ENCODE data around the gene ANKS6. TPM values are rescaled to one million over a fixed set of nuclear protein-coding genes. Genes with fewer than 3 reads are reported as not detected.

Gene ANKS6
- total RNA-seq, 1 donor from 2014 or later, result 17.2 TPM

DNA sequence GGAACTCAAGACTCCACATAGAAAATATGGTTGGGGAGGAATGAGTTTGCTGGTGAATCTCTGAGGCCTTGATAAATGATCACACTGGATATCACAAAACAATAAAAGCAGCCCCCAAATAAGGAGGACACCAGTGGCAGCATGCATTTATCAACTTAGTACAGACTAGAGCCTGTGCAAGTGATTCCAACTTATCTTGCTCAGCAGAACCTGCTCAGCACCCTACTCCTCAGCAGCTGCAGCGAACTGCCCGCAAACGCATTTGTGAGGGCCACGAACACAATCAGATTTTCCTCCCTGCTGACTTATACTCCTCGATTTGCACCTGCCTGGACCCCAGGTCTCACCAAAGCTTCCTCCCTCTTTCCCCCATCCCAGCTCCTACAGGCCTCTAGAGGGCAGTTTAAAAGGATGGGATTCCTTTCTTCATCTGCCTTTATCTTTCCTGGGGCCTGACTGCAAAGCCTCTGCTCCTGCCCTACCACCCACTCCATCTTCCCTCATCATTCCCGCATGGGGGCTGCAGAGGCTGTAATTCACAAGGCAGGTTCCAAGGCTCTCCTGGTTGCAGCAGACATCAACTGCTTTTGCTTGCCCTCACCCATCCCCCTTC is 41.2 kb downstream of the ANKS6 start:
- DNase-seq (ENCODE audit: low spot score), result no peak
- Mint-ChIP-seq H3K27ac (ENCODE audit: unreplicated experiment) (no peak overlapping the region), H3K27me3 (ENCODE audit: unreplicated experiment) (no peaks in the 10 kb centered on the region), H3K4me1 (ENCODE audit: unreplicated experiment) (no peaks in the 10 kb centered on the region), H3K9me3 (ENCODE audit: unreplicated experiment) (no peaks in the 10 kb centered on the region), H3K36me3 (ENCODE audit: low read depth, unreplicated experiment) (peaks cover 6% of the 10 kb centered on the region), H3K4me3 (ENCODE audit: unreplicated experiment) (no peak overlapping the region)
- TF ChIP-seq, protein P1, sequence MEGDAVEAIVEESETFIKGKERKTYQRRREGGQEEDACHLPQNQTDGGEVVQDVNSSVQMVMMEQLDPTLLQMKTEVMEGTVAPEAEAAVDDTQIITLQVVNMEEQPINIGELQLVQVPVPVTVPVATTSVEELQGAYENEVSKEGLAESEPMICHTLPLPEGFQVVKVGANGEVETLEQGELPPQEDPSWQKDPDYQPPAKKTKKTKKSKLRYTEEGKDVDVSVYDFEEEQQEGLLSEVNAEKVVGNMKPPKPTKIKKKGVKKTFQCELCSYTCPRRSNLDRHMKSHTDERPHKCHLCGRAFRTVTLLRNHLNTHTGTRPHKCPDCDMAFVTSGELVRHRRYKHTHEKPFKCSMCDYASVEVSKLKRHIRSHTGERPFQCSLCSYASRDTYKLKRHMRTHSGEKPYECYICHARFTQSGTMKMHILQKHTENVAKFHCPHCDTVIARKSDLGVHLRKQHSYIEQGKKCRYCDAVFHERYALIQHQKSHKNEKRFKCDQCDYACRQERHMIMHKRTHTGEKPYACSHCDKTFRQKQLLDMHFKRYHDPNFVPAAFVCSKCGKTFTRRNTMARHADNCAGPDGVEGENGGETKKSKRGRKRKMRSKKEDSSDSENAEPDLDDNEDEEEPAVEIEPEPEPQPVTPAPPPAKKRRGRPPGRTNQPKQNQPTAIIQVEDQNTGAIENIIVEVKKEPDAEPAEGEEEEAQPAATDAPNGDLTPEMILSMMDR (IDR thresholded peaks at IDR 0.05; ENCODE audit: unreplicated experiment), result no peak

DNA sequence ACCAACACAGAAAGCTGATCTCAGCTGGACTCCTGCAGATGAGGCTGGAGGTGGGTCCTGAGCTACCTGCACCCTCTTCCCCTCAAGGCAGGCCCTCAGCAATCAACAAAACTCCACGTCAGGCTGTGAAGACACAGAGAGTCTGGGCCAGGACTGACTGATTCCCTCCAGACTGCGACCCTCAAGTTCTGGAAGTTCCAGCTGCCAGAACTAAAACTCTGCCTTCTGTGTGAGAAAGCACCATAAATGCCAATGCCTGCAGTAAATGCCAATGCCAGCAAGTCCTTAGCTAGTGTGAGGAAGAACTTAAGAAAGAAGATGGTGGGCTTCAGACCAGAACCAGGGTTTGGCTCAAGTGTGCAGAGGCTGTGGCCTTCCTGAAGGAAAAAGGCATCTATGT is 45.1 kb downstream of the ANKS6 start:
- Mint-ChIP-seq H3K9me3 (ENCODE audit: unreplicated experiment) (no peaks in the 10 kb centered on the region), H3K4me1 (ENCODE audit: unreplicated experiment) (no peaks in the 10 kb centered on the region), H3K27me3 (ENCODE audit: unreplicated experiment) (no peaks in the 10 kb centered on the region), H3K36me3 (ENCODE audit: low read depth, unreplicated experiment) (peaks cover 4% of the 10 kb centered on the region), H3K4me3 (ENCODE audit: unreplicated experiment) (no peak overlapping the region), H3K27ac (ENCODE audit: unreplicated experiment) (no peak overlapping the region)
- DNase-seq (ENCODE audit: low spot score), result no peak
- TF ChIP-seq, protein P1 (IDR thresholded peaks at IDR 0.05; ENCODE audit: unreplicated experiment), result no peak

DNA sequence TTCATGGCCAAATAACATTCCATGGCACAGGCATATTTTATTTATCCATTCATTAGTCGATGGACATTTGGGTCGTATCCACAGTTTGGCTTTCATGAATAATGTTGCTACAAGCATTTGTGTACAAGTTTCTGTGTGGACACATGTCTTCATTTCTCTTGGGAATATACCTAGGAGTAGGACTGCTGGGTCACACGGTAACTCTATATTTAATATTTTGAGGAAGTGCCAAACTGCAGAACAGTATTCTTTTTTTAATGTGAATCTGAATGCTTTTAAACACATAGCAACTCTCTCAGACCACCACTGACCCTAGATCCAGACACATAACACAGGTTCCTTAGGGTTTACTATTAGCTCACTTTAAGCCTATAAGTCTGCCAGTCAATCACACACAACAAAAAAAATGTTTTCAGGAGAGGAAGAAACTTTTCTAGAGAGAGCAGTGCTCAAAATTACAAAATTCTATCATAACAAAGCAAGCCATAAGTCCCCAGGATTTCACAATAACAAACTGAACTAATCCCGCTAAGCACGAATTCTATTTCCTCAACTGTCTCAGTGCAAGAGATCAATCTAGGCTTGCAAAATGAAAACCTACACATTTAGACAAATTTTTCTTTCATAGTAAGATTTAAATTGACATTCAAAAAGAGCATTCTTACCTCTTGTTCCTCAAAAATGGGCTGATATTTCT is 45.8 kb downstream of the ANKS6 start:
- TF ChIP-seq, protein P1 (IDR thresholded peaks at IDR 0.05; ENCODE audit: unreplicated experiment), result no peak
- no peak for DNase-seq (ENCODE audit: low spot score)
- H3K27ac Mint-ChIP-seq (ENCODE audit: unreplicated experiment), result no peak overlapping the region
- H3K4me1 Mint-ChIP-seq (ENCODE audit: unreplicated experiment), result no peaks in the 10 kb centered on the region
- peaks cover 4% of the 10 kb centered on the region for H3K36me3 Mint-ChIP-seq (ENCODE audit: low read depth, unreplicated experiment)
- no peaks in the 10 kb centered on the region for H3K9me3 Mint-ChIP-seq (ENCODE audit: unreplicated experiment)
- H3K4me3 Mint-ChIP-seq (ENCODE audit: unreplicated experiment), result no peak overlapping the region
- no peaks in the 10 kb centered on the region for H3K27me3 Mint-ChIP-seq (ENCODE audit: unreplicated experiment)

DNA sequence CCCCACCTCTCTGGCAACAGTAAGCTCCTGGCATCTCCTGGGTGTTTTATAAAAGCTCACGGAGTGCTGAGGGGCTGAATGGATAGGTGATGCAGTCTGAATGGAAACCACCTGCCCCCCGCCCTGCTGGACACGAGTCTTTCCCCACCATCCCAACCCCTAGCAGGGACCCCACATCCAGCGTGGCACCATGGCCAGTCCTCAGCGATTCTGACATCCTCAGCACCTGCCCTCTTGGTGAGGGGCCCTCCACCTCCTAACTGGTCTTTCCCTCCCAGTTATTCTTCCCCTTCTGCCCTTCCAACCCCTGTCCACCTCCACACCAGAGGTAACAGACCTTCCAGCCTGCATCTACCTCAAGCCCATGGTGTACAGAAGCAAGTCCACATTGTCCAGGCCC is 48.9 kb downstream of the ANKS6 start:
- TF ChIP-seq, protein P1 (IDR thresholded peaks at IDR 0.05; ENCODE audit: unreplicated experiment), result no peak

DNA sequence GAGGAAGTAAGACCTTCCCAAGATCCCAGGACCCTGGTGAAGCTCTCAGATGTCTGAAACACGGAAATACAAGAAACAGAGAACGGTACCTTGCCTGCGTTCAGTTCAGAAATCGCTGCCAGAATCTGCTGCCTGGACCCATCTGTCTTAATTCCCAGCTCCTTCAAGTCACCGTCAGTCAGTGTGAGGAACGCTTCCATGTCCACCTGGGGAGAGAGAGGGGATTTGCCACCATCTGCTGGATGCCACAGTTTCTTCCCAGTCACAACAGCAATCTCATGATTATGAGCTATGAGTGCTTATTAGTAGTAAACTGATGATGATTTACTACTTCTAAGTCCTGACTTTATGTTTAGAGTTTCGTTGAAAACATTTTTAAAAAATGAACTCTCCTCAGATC is 50.9 kb downstream of the ANKS6 start:
- Mint-ChIP-seq H3K4me3 (ENCODE audit: unreplicated experiment) (no peak overlapping the region), H3K36me3 (ENCODE audit: low read depth, unreplicated experiment) (peaks cover 7% of the 10 kb centered on the region), H3K9me3 (ENCODE audit: unreplicated experiment) (no peaks in the 10 kb centered on the region), H3K27me3 (ENCODE audit: unreplicated experiment) (no peaks in the 10 kb centered on the region), H3K4me1 (ENCODE audit: unreplicated experiment) (no peaks in the 10 kb centered on the region), H3K27ac (ENCODE audit: unreplicated experiment) (no peak overlapping the region)
- no peak for DNase-seq (ENCODE audit: low spot score)
- TF ChIP-seq, protein P1 (IDR thresholded peaks at IDR 0.05; ENCODE audit: unreplicated experiment), result no peak

More for the DNA sequence above, 48.9 kb downstream of the ANKS6 start:
- Mint-ChIP-seq H3K27me3 (ENCODE audit: unreplicated experiment) (no peaks in the 10 kb centered on the region), H3K4me3 (ENCODE audit: unreplicated experiment) (no peak overlapping the region), H3K4me1 (ENCODE audit: unreplicated experiment) (no peaks in the 10 kb centered on the region), H3K27ac (ENCODE audit: unreplicated experiment) (no peak overlapping the region), H3K36me3 (ENCODE audit: low read depth, unreplicated experiment) (peaks cover 7% of the 10 kb centered on the region), H3K9me3 (ENCODE audit: unreplicated experiment) (no peaks in the 10 kb centered on the region)
- DNase-seq (ENCODE audit: low spot score), result no peak
